HL-60 (cell line): ENCODE measurements around the gene LY6G6F.

Source experiments
- DNase-seq, 2 experiments: peaks; one replicate each; pipeline ENCODE4 v3.0.0-alpha.2; 2010 to 2020; ENCODE audit warnings: low read depth in 1 of 2, low spot score in 1 of 2
- H3K27ac ChIP-seq: fragments of 250-450 bp; sonication (Bioruptor Pico); replicated peaks from 2 replicates; pipeline ENCODE4 v1.5.1; 2020; ENCODE audit warnings: mild to moderate bottlenecking, moderate library complexity
- H3K27me3 ChIP-seq: fragments of 250-450 bp; sonication (Bioruptor Pico); 2 replicates; pipeline ENCODE4 v1.5.1; 2021; ENCODE audit warnings: mild to moderate bottlenecking, moderate library complexity; ENCODE audit not compliant: insufficient read depth, poor library complexity, severe bottlenecking
- H3K4me3 ChIP-seq: replicated peaks from 2 replicates; pipeline ENCODE4 v1.5.1; 2011; ENCODE audit warnings: mild to moderate bottlenecking, control low read depth, low read length; ENCODE audit not compliant: insufficient read depth
- GABPA ChIP-seq: IDR thresholded peaks from 2 replicates; pipeline ENCODE4 v1.6.1; 2012; ENCODE audit warnings: low read depth
- POLR2AphosphoS5 ChIP-seq: IDR thresholded peaks from 2 replicates; pipeline ENCODE4 v1.6.1; 2012; ENCODE audit warnings: low read depth
- SPI1 ChIP-seq: IDR thresholded peaks from 2 replicates; pipeline ENCODE4 v1.6.1; 2012; ENCODE audit warnings: low read depth, mild to moderate bottlenecking, borderline replicate concordance
- microRNA-seq: library from miRNA; unstranded; fragments of <30 nt; microRNA quantifications from one replicate; pipeline ENCODE4, GENCODE V29; 2018
- TF ChIP-seq, protein P1 (sequence below): IDR thresholded peaks from one replicate; pipeline ENCODE4 v1.5.1; 2011; ENCODE audit warnings: low read length, control low read depth, inconsistent platforms; ENCODE audit not compliant: insufficient read depth
- TF ChIP-seq, protein P2 (sequence below): IDR thresholded peaks from 2 replicates; pipeline ENCODE4 v1.6.1; 2012; ENCODE audit warnings: low read depth; ENCODE audit not compliant: insufficient replicate concordance

The LY6G6F gene

GRCh38 chr6:31752739-31753319 is 46.2 kb downstream of the LY6G6F start:
- H3K27me3 ChIP-seq: no peaks in the 10 kb centered on the region
- no peak overlapping the region for H3K27ac ChIP-seq
- TF ChIP-seq, protein P1, sequence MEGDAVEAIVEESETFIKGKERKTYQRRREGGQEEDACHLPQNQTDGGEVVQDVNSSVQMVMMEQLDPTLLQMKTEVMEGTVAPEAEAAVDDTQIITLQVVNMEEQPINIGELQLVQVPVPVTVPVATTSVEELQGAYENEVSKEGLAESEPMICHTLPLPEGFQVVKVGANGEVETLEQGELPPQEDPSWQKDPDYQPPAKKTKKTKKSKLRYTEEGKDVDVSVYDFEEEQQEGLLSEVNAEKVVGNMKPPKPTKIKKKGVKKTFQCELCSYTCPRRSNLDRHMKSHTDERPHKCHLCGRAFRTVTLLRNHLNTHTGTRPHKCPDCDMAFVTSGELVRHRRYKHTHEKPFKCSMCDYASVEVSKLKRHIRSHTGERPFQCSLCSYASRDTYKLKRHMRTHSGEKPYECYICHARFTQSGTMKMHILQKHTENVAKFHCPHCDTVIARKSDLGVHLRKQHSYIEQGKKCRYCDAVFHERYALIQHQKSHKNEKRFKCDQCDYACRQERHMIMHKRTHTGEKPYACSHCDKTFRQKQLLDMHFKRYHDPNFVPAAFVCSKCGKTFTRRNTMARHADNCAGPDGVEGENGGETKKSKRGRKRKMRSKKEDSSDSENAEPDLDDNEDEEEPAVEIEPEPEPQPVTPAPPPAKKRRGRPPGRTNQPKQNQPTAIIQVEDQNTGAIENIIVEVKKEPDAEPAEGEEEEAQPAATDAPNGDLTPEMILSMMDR: no peak
- TF ChIP-seq GABPA (no peak), SPI1 (no peak), POLR2AphosphoS5 (no peak)
- TF ChIP-seq, protein P2, sequence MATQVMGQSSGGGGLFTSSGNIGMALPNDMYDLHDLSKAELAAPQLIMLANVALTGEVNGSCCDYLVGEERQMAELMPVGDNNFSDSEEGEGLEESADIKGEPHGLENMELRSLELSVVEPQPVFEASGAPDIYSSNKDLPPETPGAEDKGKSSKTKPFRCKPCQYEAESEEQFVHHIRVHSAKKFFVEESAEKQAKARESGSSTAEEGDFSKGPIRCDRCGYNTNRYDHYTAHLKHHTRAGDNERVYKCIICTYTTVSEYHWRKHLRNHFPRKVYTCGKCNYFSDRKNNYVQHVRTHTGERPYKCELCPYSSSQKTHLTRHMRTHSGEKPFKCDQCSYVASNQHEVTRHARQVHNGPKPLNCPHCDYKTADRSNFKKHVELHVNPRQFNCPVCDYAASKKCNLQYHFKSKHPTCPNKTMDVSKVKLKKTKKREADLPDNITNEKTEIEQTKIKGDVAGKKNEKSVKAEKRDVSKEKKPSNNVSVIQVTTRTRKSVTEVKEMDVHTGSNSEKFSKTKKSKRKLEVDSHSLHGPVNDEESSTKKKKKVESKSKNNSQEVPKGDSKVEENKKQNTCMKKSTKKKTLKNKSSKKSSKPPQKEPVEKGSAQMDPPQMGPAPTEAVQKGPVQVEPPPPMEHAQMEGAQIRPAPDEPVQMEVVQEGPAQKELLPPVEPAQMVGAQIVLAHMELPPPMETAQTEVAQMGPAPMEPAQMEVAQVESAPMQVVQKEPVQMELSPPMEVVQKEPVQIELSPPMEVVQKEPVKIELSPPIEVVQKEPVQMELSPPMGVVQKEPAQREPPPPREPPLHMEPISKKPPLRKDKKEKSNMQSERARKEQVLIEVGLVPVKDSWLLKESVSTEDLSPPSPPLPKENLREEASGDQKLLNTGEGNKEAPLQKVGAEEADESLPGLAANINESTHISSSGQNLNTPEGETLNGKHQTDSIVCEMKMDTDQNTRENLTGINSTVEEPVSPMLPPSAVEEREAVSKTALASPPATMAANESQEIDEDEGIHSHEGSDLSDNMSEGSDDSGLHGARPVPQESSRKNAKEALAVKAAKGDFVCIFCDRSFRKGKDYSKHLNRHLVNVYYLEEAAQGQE: no peak
- DNase-seq: no peak
- no peak overlapping the region for H3K4me3 ChIP-seq

DNA sequence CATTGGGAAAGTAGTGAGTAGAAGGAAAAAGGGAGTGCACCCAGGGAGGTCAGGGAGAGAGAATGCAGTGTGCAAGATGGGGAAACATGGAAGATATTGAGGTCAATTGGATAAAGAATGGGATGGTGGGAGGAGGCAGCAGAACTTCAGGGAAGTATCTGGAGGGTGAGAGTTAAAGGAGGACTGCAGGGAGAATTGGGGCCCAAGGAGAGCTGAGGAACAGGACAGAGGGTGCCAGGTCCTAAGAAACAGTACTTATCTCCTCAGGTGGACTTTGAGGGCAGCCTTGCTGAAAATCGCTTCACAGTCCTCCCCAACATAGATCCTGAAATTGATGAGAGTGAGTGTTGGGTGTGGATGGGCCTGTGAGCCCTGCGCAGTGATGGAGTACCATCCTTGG is 51.6 kb downstream of the LY6G6F start:
- H3K27me3 ChIP-seq: no peaks in the 10 kb centered on the region
- H3K4me3 ChIP-seq: no peak overlapping the region
- no peak for TF ChIP-seq GABPA
- no peak for TF ChIP-seq POLR2AphosphoS5
- TF ChIP-seq, protein P1: no peak
- TF ChIP-seq SPI1: no peak
- TF ChIP-seq, protein P2: no peak
- no peak for DNase-seq
- H3K27ac ChIP-seq: no peak overlapping the region

Small RNAs within 50 kb of the gene (microRNA-seq; reads per million reads assigned to microRNA genes)
- 2.4 reads per million for gene MIR4646
